Neural cell (in vitro differentiated cells): ENCODE data around the gene CYP4F12.

Experiments used
- CTCF ChIP-seq: fragments of 450-650 bp; IDR thresholded peaks from 2 replicates; pipeline ENCODE4 v1.5.1; 2014; ENCODE audit warnings: antibody characterized with exemption, mild to moderate bottlenecking, moderate library complexity; ENCODE audit not compliant: poor library complexity, severe bottlenecking
- EP300 ChIP-seq: fragments of 450-650 bp; conservative IDR thresholded peaks from 2 replicates; pipeline ENCODE4 v1.6.1; 2014; ENCODE audit warnings: antibody characterized with exemption, mild to moderate bottlenecking, moderate library complexity; ENCODE audit not compliant: poor library complexity, severe bottlenecking
- EZH2 ChIP-seq: fragments of 200-600, 300-800 bp; shearing (Covaris generic), sonication (generic); IDR thresholded peaks from 2 replicates; pipeline ENCODE4 v1.6.1; 2014; ENCODE audit warnings: antibody characterized with exemption, low read length, borderline replicate concordance, mild to moderate bottlenecking; ENCODE audit not compliant: insufficient read depth, poor library complexity, severe bottlenecking
- MXI1 ChIP-seq: fragments of 450-650 bp; conservative IDR thresholded peaks from 2 replicates; pipeline ENCODE4 v1.6.1; 2014; ENCODE audit warnings: antibody characterized with exemption, mild to moderate bottlenecking; ENCODE audit not compliant: poor library complexity, severe bottlenecking
- POLR2AphosphoS5 ChIP-seq: IDR thresholded peaks from 2 replicates; pipeline ENCODE4 v1.6.1; 2012
- RAD21 ChIP-seq: fragments of 450-650 bp; conservative IDR thresholded peaks from 2 replicates; pipeline ENCODE4 v1.6.1; 2014; ENCODE audit warnings: antibody characterized with exemption, mild to moderate bottlenecking, moderate library complexity
- REST ChIP-seq: IDR thresholded peaks from 2 replicates; pipeline ENCODE4 v1.6.1; 2012; ENCODE audit warnings: borderline replicate concordance
- SMC3 ChIP-seq: fragments of 450-650 bp; conservative IDR thresholded peaks from 2 replicates; pipeline ENCODE4 v1.6.1; 2014; ENCODE audit warnings: antibody characterized with exemption, mild to moderate bottlenecking, moderate library complexity; ENCODE audit not compliant: poor library complexity
- TAF1 ChIP-seq: IDR thresholded peaks from 2 replicates; pipeline ENCODE4 v1.6.1; 2012; ENCODE audit warnings: low read depth

- TF ChIP-seq EZH2 (no peak), CTCF (no peak), REST (no peak), POLR2AphosphoS5 (no peak), MXI1 (no peak), EP300 (no peak), RAD21 (no peak), SMC3 (no peak), TAF1 (no peak)
Measured at GRCh38 chr19:15640294-15640903, 32.5 kb upstream of the CYP4F12 start, which contains the start of gene CYP4F3.
